ENCODE data around the gene ZNF185. TPM values are rescaled to one million over a fixed set of nuclear protein-coding genes. Genes with fewer than 3 reads are reported as not detected.
"Not testable (repeated sequence)": the region's sequence is repeated elsewhere in the genome, so short reads cannot be mapped to it uniquely, and the experiment has no call there.

The ZNF185 gene
- total RNA-seq, 2 donors from 2014 or later, result 2.0 to 2.3 TPM

DNA sequence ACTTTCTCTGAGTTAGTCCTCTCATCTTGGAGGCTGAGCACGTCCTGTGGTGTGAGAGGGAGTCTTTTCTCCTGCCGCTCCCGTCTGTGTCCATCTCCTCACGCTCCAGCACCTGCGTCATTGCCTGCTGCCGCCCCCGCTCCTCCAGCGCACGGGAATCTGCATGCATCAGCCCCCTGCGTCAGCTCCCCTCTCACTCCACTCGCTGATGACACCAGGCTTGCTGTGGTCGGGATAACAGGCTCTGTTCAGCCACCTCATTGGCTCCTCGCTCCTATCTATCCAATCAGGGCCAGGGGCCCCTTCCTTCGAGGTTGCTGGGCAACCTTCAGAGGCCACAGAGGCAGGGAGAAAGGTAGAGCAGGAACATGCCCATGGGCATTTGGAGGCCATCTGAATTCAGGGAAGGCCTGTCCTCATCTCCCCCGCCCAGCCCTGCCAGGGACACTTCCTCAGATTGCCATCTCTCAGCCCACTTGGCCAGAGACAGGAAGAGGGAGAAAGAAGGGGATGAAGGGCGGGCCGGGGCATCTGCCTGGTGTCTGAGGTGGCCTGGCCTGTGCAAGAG lies 9.3 kb downstream of the ZNF185 start:
- ATAC-seq (no peak), DNase-seq (ENCODE audit: low spot score in 2 of 2) (no peak)
- Mint-ChIP-seq H3K36me3 (no peaks in the 10 kb centered on the region), H3K27ac (no peak overlapping the region), H3K9me3 (no peaks in the 10 kb centered on the region)

DNA sequence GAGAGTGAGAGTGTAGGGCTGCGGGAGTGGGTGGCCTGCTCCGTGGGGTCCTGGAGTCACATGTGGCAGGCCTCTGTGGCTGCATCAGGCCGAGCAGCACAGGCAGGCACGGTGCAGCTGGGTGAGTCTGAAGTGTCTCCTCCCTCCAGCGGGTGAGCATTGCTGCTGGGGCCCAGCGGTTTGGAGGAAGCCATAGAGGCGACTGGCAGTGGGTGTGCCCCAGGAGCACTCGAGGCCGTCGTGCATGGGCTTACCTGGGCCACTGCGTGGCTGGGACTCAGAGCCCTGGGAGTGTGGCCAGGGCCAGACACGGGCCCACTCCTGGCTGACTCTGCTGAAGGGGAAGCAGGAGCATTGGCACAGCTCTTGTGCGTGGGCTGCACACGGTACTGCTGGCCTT lies 10.6 kb downstream of the ZNF185 start:
- DNase-seq (ENCODE audit: low spot score in 2 of 2) (no peak), ATAC-seq (no peak)
- Mint-ChIP-seq H3K27ac (no peak overlapping the region), H3K36me3 (no peaks in the 10 kb centered on the region), H3K9me3 (no peaks in the 10 kb centered on the region)

DNA sequence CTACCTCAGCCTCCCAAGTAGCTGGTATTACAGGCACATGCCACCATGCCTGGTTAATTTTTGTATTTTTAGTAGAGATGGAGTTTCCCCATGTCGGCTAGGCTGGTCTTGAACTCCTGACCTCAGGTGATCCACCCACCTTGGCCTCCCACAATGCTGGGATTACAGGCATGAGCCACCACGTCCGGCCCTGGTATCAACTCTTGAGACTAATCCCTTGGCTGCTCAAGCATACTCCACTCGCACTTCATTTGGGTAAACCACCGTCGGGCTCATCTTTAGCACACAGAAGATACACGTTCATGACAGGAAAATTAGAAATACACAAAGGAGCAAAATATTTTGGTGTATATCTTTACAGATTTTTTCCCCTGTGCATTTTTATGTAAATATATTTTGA lies 12.2 kb downstream of the ZNF185 start:
- not testable (repeated sequence) for H3K9me3 Mint-ChIP-seq; DNase-seq (ENCODE audit: low spot score in 2 of 2); H3K27ac Mint-ChIP-seq; H3K36me3 Mint-ChIP-seq; ATAC-seq

- no peak for DNase-seq (ENCODE audit: low spot score in 2 of 2)
Observed at GRCh38 chrX:152912106-152912505, 14.2 kb downstream of the ZNF185 start.

GRCh38 chrX:152912641-152913040 lies 14.8 kb downstream of the ZNF185 start:
- H3K27ac Mint-ChIP-seq, result no peak overlapping the region
- ATAC-seq (no peak), DNase-seq (ENCODE audit: low spot score in 2 of 2) (no peak)
- H3K9me3 Mint-ChIP-seq, result no peaks in the 10 kb centered on the region
- no peaks in the 10 kb centered on the region for H3K36me3 Mint-ChIP-seq

More at GRCh38 chrX:152912106-152912505, 14.2 kb downstream of the ZNF185 start:
- H3K27ac Mint-ChIP-seq, result no peak overlapping the region
- H3K36me3 Mint-ChIP-seq, result no peaks in the 10 kb centered on the region
- no peak for ATAC-seq
- no peaks in the 10 kb centered on the region for H3K9me3 Mint-ChIP-seq

DNA sequence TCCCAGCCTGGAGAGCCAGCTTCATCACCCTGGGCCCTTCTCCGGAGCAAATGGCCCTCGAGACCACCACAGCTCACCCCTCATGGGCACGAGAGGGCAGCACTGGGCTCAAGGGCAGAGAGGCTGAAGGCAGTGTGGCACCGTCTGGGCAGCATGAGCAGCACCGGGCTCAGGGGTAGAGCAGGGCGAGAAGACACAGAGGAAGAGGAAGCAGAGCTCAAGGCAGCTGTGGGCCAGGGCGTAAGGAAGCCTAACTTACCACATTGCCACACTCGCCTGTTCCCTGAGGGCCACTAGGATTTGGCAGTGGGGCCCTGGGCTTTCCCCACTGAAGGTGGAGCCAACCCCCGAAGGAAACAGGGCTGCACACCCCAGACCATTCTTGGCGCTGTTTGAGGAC lies 15.5 kb downstream of the ZNF185 start:
- no peak for ATAC-seq
- DNase-seq (ENCODE audit: low spot score in 2 of 2), result no peak
- Mint-ChIP-seq H3K27ac (no peak overlapping the region), H3K36me3 (no peaks in the 10 kb centered on the region), H3K9me3 (no peaks in the 10 kb centered on the region)

DNA sequence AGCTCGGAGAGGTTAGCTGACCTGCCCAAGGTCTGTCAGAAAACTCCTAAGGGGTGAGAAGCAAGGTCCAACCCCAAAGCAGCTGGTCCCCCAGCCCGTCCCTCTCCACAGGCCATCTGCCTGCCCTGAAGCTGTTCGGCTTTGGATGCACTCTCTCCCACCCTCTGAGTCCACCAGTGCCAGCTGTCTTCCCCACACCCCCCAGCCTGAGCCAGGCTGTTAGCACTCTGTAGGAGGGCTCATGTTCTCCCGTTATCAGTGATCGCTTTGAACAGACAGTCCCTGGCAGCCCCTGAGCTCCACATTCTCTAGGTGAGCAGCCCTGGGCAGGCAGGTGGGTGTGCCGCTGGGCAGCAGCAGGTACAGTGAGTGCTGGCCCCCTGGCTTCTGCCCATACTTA lies 16.0 kb downstream of the ZNF185 start:
- Mint-ChIP-seq H3K9me3 (no peaks in the 10 kb centered on the region), H3K27ac (no peak overlapping the region), H3K36me3 (no peaks in the 10 kb centered on the region)
- no peak for DNase-seq (ENCODE audit: low spot score in 2 of 2)
- ATAC-seq, result no peak

DNA sequence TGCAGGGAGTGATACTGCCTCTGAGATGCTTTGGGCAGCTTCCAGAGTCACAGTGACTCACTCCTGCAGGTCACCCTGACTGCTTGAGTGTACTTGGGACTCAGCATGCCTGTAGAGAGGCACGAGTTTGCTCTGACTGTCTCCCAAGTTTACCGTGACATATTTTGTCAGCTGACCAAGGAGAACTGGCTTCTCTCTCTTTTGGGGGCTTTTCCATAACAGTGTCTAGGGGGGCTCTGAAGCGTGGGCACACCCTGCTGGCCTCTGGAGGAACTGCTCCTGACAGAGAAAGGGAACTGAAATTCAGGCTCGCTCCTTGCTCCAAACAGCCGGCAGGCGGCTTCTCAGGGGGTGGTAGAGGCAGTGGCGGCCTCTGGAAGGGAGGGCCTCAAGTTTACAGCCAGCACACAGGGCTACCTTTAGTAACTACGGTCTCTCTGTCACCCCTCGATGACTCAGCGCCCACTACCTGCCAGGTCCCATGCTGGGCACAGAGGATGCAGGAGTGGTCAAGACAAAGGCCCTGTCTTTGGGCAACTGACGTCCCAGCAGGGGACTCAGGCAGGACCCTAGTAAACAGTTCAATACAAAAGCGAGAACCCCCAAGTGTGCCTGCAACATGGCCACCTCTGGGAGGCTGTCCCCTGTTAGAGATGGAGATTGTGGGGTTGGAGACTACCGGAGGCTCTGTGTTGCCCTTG lies 17.8 kb downstream of the ZNF185 start:
- DNase-seq (ENCODE audit: low spot score in 2 of 2), result no peak
- peak in 1 of 2 donors; percentile 58 for ATAC-seq

GRCh38 chrX:152917656-152918579 lies 20.1 kb downstream of the ZNF185 start:
- H3K9me3 Mint-ChIP-seq, result no peaks in the 10 kb centered on the region
- H3K36me3 Mint-ChIP-seq, result no peaks in the 10 kb centered on the region
- no peak for DNase-seq (ENCODE audit: low spot score in 2 of 2)
- no peak for ATAC-seq
- H3K27ac Mint-ChIP-seq, result no peak overlapping the region

More for the DNA sequence above, 17.8 kb downstream of the ZNF185 start:
- Mint-ChIP-seq H3K36me3 (no peaks in the 10 kb centered on the region), H3K27ac (no peak overlapping the region), H3K9me3 (no peaks in the 10 kb centered on the region)

DNA sequence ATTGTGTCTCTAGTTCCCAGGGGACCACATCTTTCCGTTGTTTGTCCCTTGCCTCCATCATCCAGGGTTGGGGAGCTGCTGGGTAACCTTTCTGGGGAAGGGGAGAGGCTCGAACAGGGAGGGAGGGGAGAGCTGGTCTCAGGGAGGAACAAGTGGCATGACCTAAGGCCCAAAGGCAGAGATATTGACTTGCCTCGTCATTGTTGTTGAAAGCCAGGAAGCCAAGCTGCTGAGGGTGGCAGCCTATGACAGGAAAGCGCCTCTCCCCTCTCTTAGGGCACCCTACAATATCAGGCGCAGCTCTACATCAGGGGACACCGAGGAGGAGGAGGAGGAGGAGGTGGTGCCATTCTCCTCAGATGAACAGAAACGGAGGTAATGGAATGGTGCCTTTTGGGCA lies 20.8 kb downstream of the ZNF185 start:
- no peak overlapping the region for H3K27ac Mint-ChIP-seq
- H3K36me3 Mint-ChIP-seq, result no peaks in the 10 kb centered on the region
- ATAC-seq, result no peak
- no peaks in the 10 kb centered on the region for H3K9me3 Mint-ChIP-seq
- DNase-seq (ENCODE audit: low spot score in 2 of 2), result no peak

DNA sequence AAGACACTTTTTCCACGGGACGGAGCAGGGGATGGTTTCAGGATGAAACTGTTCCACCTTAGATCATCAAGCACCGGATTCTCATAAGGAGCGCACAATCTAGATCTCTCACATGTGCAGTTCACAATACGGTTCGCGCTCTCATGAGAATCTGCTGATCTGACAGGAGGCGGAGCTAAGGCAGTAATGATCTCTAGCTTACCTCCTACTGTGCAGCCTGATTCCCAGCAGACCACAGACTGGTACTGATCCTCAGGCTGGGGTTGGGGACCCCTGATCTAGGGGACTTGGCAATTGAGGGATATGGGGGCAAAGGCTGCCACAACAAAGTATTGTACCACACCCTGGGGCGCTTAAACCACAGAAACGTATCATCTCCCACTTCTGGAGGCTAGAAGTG lies 25.7 kb downstream of the ZNF185 start:
- DNase-seq (ENCODE audit: low spot score in 2 of 2) (no peak), ATAC-seq (no peak)
- Mint-ChIP-seq H3K9me3 (no peaks in the 10 kb centered on the region), H3K36me3 (no peaks in the 10 kb centered on the region), H3K27ac (no peak overlapping the region)

- DNase-seq (ENCODE audit: low spot score in 2 of 2) (no peak), ATAC-seq (no peak)
- Mint-ChIP-seq H3K27ac (no peak overlapping the region), H3K36me3 (no peaks in the 10 kb centered on the region), H3K9me3 (no peaks in the 10 kb centered on the region)
Observed at GRCh38 chrX:152925835-152926234, 28.0 kb downstream of the ZNF185 start.

GRCh38 chrX:152926279-152926678 lies 28.4 kb downstream of the ZNF185 start:
- peak; percentile 53 to 56 for DNase-seq (ENCODE audit: low spot score in 2 of 2)
- no peaks in the 10 kb centered on the region for H3K36me3 Mint-ChIP-seq
- H3K27ac Mint-ChIP-seq, result no peak overlapping the region
- no peaks in the 10 kb centered on the region for H3K9me3 Mint-ChIP-seq
- peak; percentile 94 to 95 for ATAC-seq

DNA sequence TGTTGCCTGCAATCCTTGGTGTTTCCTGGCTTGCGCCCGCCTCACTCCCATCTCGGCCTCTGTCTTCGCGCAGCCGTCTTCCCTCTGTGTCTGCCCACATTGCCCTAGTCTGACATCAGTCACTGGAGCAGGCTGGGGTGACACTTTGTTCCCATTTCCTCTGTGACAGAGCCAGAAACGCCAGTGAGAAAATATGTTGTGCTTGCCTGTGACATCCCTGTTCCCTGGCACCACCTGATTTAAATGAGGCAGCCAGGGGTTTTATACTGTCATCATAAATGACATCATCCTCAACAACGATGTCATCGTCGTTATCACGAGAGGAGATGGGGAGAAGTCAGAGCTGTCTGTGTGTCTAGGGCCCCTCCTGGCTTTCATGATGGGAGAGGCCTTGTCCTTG lies 29.1 kb downstream of the ZNF185 start:
- Mint-ChIP-seq H3K9me3 (no peaks in the 10 kb centered on the region), H3K36me3 (no peaks in the 10 kb centered on the region), H3K27ac (peak overlapping the region in 1 of 2 donors; percentile 65)
- DNase-seq (ENCODE audit: low spot score in 2 of 2) (no peak), ATAC-seq (no peak)

DNA sequence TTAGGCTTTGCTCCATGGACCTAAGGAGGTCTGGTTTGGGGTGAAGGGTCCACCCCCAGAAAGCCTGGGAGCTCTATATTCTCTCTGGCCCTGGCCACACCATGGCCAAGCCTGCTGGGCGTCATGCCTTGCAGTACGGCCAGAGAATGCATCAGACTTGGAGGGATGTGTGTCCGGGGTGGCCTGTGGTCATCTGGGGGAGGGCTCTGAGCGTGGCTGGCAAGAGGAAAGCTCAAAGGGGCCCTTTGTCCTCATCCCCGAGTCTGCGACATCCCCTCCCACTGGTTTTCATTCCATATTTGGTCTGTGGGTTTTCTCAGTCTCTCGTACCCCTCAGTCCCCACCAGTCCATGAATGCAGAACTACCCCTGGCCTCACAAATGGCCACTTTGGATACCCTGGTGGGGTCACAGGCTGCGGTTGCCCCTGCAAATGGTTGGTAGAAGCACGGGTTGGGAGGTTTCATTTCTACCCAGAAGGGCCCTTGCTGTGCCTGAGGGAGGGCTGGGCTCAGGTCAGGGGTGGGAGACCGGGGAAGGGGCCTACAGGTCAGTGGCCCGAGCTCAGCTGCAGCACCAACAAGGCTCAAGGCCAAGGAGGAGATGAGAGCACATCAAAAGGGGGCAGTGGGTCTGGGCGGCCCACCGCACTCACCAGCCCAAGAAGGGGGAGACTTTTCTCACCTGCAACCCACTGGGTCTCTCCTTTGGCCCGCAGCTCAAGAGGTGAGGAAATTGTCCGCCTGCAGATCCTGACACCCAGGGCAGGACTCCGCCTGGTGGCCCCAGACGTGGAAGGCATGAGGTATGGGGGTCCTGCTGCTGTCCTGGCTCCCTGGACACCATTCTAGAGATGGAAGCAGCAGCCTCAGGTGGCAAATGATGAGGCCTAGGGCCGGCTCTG lies 30.2 kb downstream of the ZNF185 start:
- H3K27ac Mint-ChIP-seq, result no peak overlapping the region
- H3K9me3 Mint-ChIP-seq, result no peaks in the 10 kb centered on the region
- H3K36me3 Mint-ChIP-seq, result no peaks in the 10 kb centered on the region
- no peak for DNase-seq (ENCODE audit: low spot score in 2 of 2)
- ATAC-seq, result no peak

DNA sequence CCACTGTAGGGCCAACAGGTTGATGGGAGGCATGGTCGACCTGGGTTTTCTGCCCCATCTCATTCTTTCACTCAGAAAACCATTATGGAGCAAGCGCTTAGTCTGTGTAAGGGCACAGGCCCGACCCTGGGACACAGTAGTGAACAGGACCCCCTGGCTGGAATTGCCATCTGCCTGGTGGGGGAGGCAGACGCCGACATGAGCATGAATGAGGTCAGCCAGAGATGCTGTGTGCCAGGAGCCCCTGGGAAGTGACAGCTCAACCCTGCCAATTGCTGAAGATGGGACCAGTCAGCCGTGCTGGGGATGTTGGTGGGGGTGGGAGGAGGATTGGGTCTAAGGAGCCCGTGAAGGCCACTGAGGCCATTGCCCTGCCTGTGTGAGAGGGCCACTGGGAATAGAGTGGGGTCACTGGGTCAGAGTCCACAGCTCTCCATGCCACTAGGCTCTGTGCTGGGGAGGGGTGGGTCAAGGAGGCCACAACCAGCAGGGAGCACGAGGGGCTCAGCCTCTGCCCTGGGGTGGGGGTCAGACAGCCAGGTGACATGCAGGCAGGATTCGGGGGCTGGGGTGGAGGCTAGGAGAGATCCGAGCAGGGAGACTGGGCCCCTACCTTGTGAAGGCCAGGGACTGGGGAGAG lies 31.0 kb downstream of the ZNF185 start:
- no peak for ATAC-seq
- H3K9me3 Mint-ChIP-seq, result no peaks in the 10 kb centered on the region
- no peaks in the 10 kb centered on the region for H3K36me3 Mint-ChIP-seq
- no peak overlapping the region for H3K27ac Mint-ChIP-seq
- DNase-seq (ENCODE audit: low spot score in 2 of 2), result no peak

Data from activated naive CD4-positive, alpha-beta T cell treated with anti-CD3 and anti-CD28 coated beads, Interleukin-2, amount 50 U/mL, for 72 hours (primary cell).